ENCODE data around the gene NGB. TPM values are rescaled to one million over a fixed set of nuclear protein-coding genes. Genes with fewer than 3 reads are reported as not detected.
A peak's percentile ranks its signal among the peaks of the same experiment; 100 is the strongest.

Gene NGB
- total and polyA plus RNA-seq, 2 experiments from 2014 or later, result 0.09 TPM; not detected in 1

DNA sequence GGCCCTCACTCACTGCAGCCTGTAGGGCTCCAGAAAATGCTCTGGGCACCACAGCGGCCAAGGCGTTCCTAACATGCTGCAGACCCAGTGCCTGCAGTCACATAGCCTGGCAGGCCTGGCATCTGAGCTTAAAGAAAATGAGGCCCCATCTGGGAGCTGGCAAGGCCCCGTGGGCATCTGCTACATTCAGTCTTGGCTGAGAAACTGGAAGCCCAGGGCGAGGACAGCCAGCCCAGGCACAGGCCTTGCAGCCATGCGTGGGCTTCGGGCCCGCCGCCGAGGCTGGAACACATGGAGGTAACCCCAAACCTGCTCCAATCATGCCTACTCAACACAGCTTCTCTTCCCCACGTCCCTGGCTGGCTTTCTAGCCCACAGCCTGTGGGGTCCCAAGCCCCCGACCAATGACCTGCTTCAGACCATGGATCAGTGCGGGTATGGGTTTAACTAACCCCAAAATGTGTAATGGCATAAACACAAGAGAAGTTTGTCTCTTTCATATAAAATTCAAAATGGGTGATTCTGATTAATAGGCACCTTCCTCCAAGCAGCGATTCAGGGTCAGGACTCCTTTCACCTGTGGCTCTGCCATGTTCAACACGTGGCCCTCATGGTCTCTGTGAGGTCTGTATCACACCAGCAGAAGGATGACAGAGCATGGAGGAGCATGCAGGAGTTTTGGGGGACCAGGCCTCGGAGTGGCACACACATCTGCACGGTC, 6.4 kb downstream of the NGB start:
- DNase-seq (ENCODE audit: low read depth in 1 of 2, low spot score in 1 of 2), result no peak
- peaks cover 36% of the 10 kb centered on the region for H3K27me3 ChIP-seq

DNA sequence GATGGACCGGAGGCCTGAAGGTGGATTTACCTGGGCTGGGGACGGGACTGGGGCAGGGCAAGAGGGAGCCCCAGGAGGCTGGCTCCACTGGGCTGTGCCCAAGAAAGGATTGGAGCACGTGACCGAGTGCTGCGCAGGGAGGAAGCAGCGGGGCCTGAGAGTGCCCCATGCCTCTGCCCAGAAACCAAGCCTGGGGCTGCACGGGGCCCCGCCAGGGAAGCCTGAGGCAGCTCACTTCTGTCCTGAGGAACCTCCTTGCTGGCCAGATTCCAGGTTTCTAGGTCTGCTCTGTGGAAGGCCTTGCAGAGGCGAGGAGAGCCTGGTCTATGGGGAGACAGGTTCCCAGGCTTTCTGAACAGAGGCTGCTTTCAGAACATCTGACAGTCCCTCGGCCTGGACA, 10.4 kb downstream of the NGB start:
- Histone ChIP-seq H3K27ac (no peak overlapping the region), H3K36me3 (no peaks in the 10 kb centered on the region), H3K4me1 (ENCODE audit: low read depth) (no peaks in the 10 kb centered on the region), H3K4me3 (no peak overlapping the region), H3K9me3 (ENCODE audit: low read depth) (no peaks in the 10 kb centered on the region), H3K27me3 (peaks cover 6% of the 10 kb centered on the region)
- TF ChIP-seq, protein P1, sequence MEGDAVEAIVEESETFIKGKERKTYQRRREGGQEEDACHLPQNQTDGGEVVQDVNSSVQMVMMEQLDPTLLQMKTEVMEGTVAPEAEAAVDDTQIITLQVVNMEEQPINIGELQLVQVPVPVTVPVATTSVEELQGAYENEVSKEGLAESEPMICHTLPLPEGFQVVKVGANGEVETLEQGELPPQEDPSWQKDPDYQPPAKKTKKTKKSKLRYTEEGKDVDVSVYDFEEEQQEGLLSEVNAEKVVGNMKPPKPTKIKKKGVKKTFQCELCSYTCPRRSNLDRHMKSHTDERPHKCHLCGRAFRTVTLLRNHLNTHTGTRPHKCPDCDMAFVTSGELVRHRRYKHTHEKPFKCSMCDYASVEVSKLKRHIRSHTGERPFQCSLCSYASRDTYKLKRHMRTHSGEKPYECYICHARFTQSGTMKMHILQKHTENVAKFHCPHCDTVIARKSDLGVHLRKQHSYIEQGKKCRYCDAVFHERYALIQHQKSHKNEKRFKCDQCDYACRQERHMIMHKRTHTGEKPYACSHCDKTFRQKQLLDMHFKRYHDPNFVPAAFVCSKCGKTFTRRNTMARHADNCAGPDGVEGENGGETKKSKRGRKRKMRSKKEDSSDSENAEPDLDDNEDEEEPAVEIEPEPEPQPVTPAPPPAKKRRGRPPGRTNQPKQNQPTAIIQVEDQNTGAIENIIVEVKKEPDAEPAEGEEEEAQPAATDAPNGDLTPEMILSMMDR (IDR thresholded peaks at IDR 0.05; ENCODE audit: low read depth, low read length), result no peak
- peak; percentile 10 to 16 for DNase-seq (ENCODE audit: low read depth in 1 of 2, low spot score in 1 of 2)

More for the DNA sequence above, 6.4 kb downstream of the NGB start:
- Histone ChIP-seq H3K36me3 (no peaks in the 10 kb centered on the region), H3K4me1 (ENCODE audit: low read depth) (no peaks in the 10 kb centered on the region), H3K27ac (no peak overlapping the region), H3K4me3 (no peak overlapping the region), H3K9me3 (ENCODE audit: low read depth) (no peaks in the 10 kb centered on the region)
- TF ChIP-seq, protein P1 (IDR thresholded peaks at IDR 0.05; ENCODE audit: low read depth, low read length), result no peak

DNA sequence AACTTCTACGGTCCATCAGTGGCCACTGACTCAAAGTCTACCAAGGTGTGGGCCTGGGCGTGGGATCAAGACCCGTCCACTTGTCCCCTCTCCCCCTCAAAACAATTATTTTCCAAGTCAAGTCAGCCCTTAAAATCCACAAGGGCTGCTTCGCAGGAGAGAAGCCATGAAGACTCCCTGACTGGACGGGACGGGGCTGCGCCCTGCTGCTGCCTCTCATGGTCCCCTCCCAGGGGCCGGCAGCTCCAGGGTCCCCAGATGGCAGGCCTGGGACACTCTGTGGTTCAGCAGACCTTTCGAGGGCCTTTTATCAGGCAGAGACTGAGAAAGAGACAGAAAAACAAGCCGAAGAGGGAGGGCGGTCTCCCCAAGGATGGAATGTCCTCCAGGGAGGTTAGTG, 10.8 kb downstream of the NGB start:
- peaks cover 4% of the 10 kb centered on the region for H3K27me3 ChIP-seq
- H3K4me3 ChIP-seq, result no peak overlapping the region
- H3K9me3 ChIP-seq (ENCODE audit: low read depth), result no peaks in the 10 kb centered on the region
- no peak overlapping the region for H3K27ac ChIP-seq
- no peaks in the 10 kb centered on the region for H3K36me3 ChIP-seq
- TF ChIP-seq, protein P1 (IDR thresholded peaks at IDR 0.05; ENCODE audit: low read depth, low read length), result no peak
- H3K4me1 ChIP-seq (ENCODE audit: low read depth), result no peaks in the 10 kb centered on the region
- no peak for DNase-seq (ENCODE audit: low read depth in 1 of 2, low spot score in 1 of 2)

DNA sequence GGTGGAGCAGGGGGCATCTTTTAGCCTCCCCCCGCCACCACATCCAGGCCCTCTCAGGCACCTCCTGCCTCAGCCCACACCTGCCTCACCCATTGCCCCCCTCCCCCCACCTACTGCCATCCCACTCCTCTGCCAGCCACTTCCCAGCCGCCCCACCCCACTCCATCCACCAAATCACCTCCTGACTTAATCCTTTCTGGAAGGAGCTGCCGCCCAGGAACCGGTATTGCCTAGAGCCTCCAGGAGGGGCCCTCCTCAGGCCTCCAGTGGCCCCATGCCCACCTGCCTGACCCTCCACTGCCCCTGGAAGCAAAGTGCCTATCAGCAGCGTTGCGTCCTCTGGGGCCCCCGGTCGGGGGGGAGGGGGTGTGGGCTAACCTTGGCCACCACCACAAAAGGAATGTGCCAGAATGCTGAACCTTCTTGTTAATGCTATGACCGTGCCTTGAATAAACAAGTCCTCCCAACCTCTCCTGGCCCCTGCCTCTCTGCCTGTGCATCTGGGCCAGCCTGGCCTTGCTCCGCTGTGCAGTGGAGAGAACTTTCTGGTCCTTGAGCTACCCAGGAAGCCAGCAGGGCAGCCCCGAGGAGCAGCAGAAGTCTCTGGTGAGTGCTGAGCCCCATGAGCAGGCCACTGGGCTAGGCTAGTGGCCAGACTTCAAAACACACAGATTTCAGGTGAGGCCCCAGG, 11.8 kb downstream of the NGB start:
- peaks cover 4% of the 10 kb centered on the region for H3K27me3 ChIP-seq
- H3K9me3 ChIP-seq (ENCODE audit: low read depth), result no peaks in the 10 kb centered on the region
- H3K4me1 ChIP-seq (ENCODE audit: low read depth), result no peaks in the 10 kb centered on the region
- no peaks in the 10 kb centered on the region for H3K36me3 ChIP-seq
- no peak for DNase-seq (ENCODE audit: low read depth in 1 of 2, low spot score in 1 of 2)
- H3K4me3 ChIP-seq, result no peak overlapping the region
- H3K27ac ChIP-seq, result no peak overlapping the region
- TF ChIP-seq, protein P1 (IDR thresholded peaks at IDR 0.05; ENCODE audit: low read depth, low read length), result no peak

DNA sequence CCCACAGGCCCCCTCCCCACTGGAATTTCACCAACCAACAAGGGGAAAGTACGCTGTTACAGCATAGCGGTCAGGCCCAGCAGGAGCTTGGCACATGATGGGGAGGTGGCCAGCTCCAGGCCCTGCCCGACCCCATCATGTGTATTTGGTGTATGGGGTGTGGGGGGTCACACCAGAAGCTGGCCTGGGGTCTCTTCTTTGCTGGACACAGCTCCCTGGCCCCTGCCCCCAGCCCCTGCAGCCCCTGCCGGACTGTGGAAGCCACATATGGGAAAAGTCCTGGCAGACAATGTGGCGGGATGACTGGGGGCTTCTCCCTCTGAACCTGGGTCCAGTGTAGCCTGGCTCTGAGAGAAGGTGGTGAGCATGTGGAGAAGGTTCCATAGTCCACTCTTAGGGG, 12.4 kb downstream of the NGB start:
- no peaks in the 10 kb centered on the region for H3K36me3 ChIP-seq
- DNase-seq (ENCODE audit: low read depth in 1 of 2, low spot score in 1 of 2), result no peak
- H3K4me1 ChIP-seq (ENCODE audit: low read depth), result no peaks in the 10 kb centered on the region
- H3K27me3 ChIP-seq, result peaks cover 4% of the 10 kb centered on the region
- no peak overlapping the region for H3K27ac ChIP-seq
- TF ChIP-seq, protein P1 (IDR thresholded peaks at IDR 0.05; ENCODE audit: low read depth, low read length), result no peak
- no peak overlapping the region for H3K4me3 ChIP-seq
- H3K9me3 ChIP-seq (ENCODE audit: low read depth), result no peaks in the 10 kb centered on the region
